Astrocyte (in vitro differentiated cells and primary cell): ENCODE results near the gene RANBP3. TPM values are rescaled to one million over a fixed set of nuclear protein-coding genes. Genes with fewer than 3 reads are reported as not detected.

Source experiments
- DNase-seq: peaks from one replicate; pipeline ENCODE4 v3.0.0-alpha.2; 2010; ENCODE audit warnings: low read depth
- FAIRE-seq: peaks from 2 replicates; lab custom pipeline; 2011; peaks lifted over from hg19 to GRCh38; lab: Jason Lieb, UNC
- H2AFZ ChIP-seq: 2 replicates; pipeline ENCODE4 v1.6.0; 2012; ENCODE audit warnings: low read depth, low read length, inconsistent platforms
- H3K27ac ChIP-seq: 2 replicates; pipeline ENCODE4 v1.5.1; 2011; ENCODE audit warnings: low read depth, low read length, inconsistent platforms
- H3K27me3 ChIP-seq: 2 replicates; pipeline ENCODE4 v1.6.0; 2011; ENCODE audit warnings: low read length, inconsistent platforms; ENCODE audit not compliant: insufficient read depth
- H3K36me3 ChIP-seq: 2 replicates; pipeline ENCODE4 v1.5.1; 2011; ENCODE audit warnings: low read length, inconsistent platforms; ENCODE audit not compliant: insufficient read depth
- H3K4me1 ChIP-seq: 2 replicates; pipeline ENCODE4 v1.5.1; 2011; ENCODE audit warnings: low read length, inconsistent platforms; ENCODE audit not compliant: insufficient read depth
- H3K4me2 ChIP-seq: 2 replicates; pipeline ENCODE4 v1.6.0; 2012; ENCODE audit warnings: low read length, inconsistent platforms
- H3K4me3 ChIP-seq: 2 replicates; pipeline ENCODE4 v1.5.1; 2011; ENCODE audit warnings: low read depth, mild to moderate bottlenecking, low read length, inconsistent platforms; ENCODE audit not compliant: insufficient read depth
- H3K79me2 ChIP-seq: 2 replicates; pipeline ENCODE4 v1.6.0; 2012; ENCODE audit warnings: mild to moderate bottlenecking, low read length, inconsistent platforms; ENCODE audit not compliant: insufficient read depth
- H3K9ac ChIP-seq: 2 replicates; pipeline ENCODE4 v1.6.0; 2012; ENCODE audit warnings: mild to moderate bottlenecking, low read length, inconsistent platforms
- H3K9me3 ChIP-seq: 2 replicates; pipeline ENCODE4 v1.5.1; 2012; ENCODE audit warnings: low read depth, mild to moderate bottlenecking, low read length, inconsistent platforms; ENCODE audit not compliant: insufficient read depth
- H4K20me1 ChIP-seq: 2 replicates; pipeline ENCODE4 v1.6.0; 2012; ENCODE audit warnings: low read length, inconsistent platforms; ENCODE audit not compliant: insufficient read depth
- H3K27ac Mint-ChIP-seq: one replicate; pipeline ENCODE4 v1.8.0; 2021; ENCODE audit warnings: mild to moderate bottlenecking, mixed read lengths; ENCODE audit not compliant: unreplicated experiment
- H3K27me3 Mint-ChIP-seq: one replicate; pipeline ENCODE4 v1.8.0; 2021; ENCODE audit warnings: low read depth, mixed read lengths; ENCODE audit not compliant: unreplicated experiment
- H3K36me3 Mint-ChIP-seq: one replicate; pipeline ENCODE4 v1.8.0; 2021; ENCODE audit warnings: low read depth, mixed read lengths; ENCODE audit not compliant: unreplicated experiment
- H3K4me1 Mint-ChIP-seq: one replicate; pipeline ENCODE4 v1.8.0; 2021; ENCODE audit warnings: low read depth, mixed read lengths; ENCODE audit not compliant: unreplicated experiment
- H3K4me3 Mint-ChIP-seq: one replicate; pipeline ENCODE4 v1.8.0; 2021; ENCODE audit warnings: mild to moderate bottlenecking, moderate library complexity, mixed read lengths; ENCODE audit not compliant: unreplicated experiment
- H3K9me3 Mint-ChIP-seq: one replicate; pipeline ENCODE4 v1.8.0; 2021; ENCODE audit warnings: mild to moderate bottlenecking, mixed read lengths; ENCODE audit not compliant: unreplicated experiment
- EZH2 ChIP-seq: IDR thresholded peaks from 2 replicates; pipeline ENCODE4 v1.6.1; 2012; ENCODE audit warnings: mild to moderate bottlenecking, low read length, inconsistent platforms; ENCODE audit not compliant: insufficient read depth
- total RNA-seq: library from RNA; stranded (reverse); gene quantifications from 2 replicates; pipeline ENCODE4 v1.2.1, GENCODE V29; 2021
- TF ChIP-seq, protein P1 (sequence below): IDR thresholded peaks from 2 replicates; pipeline ENCODE4 v1.5.1; 2011; ENCODE audit warnings: low read depth, mild to moderate bottlenecking, inconsistent platforms, low read length, moderate library complexity; ENCODE audit not compliant: insufficient read depth

Gene RANBP3
- total RNA-seq, 1 donor from 2014 or later: 70.5 TPM

DNA sequence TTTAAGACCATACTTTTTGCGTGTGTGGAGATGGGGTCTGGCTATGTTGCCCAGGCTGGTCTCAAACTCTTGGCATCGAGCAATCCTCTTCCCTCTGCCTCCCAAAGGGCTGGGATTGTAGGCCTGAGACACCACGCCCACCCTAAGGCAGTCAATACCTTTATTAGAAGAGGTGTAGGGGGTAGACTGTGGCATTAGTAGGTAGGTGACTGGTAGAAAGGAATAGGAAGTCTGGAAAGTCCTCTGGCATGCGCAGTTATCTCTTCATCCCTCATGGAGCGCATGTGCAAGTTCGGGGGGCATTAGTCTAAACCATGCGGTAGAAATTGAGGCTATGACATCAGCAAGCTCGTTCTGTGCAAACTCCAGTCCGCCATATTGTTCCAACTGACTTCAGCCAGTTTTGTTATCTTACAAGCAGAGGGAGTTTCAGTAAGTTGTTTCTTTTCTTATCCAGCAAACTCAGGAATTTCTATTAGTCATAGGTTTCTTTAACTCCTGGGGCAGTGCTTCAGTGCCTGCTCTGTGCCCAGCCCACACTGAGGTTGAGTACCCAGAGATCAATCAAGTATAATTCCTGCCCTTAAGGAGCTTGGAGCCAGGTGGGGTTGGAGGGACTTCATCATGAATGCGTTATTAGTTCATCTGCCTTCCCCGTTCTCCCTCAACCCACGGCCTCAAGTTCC, 7.3 kb upstream of the RANBP3 start:
- TF ChIP-seq, protein P1, sequence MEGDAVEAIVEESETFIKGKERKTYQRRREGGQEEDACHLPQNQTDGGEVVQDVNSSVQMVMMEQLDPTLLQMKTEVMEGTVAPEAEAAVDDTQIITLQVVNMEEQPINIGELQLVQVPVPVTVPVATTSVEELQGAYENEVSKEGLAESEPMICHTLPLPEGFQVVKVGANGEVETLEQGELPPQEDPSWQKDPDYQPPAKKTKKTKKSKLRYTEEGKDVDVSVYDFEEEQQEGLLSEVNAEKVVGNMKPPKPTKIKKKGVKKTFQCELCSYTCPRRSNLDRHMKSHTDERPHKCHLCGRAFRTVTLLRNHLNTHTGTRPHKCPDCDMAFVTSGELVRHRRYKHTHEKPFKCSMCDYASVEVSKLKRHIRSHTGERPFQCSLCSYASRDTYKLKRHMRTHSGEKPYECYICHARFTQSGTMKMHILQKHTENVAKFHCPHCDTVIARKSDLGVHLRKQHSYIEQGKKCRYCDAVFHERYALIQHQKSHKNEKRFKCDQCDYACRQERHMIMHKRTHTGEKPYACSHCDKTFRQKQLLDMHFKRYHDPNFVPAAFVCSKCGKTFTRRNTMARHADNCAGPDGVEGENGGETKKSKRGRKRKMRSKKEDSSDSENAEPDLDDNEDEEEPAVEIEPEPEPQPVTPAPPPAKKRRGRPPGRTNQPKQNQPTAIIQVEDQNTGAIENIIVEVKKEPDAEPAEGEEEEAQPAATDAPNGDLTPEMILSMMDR: no peak
- TF ChIP-seq EZH2: no peak
- Mint-ChIP-seq H3K4me3 (peak overlapping the region; percentile 42), H3K27ac (peak overlapping the region; percentile 86)

DNA sequence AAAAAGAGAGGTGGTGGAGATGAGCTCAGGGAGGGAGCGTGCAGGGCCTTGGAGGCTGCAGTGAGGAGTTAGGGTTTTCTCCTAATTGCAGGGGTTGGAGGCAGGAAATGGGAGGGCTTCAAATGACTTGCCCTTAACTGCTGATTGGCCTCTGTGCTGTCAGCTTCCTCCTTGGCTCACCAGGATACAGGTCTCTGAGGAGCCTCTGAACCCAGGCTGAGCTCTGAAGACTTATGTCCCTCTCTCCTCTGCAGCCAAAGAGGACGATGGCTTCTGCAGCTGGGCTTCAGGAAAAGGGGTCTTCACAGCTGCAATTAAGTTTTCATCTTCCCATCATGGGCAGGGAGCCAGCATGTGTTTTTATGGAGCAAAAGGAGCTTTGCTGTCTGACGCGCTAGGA, 6.7 kb upstream of the RANBP3 start:
- Histone ChIP-seq H3K36me3 (no peaks in the 10 kb centered on the region), H3K4me3 (no peak overlapping the region), H3K79me2 (no peaks in the 10 kb centered on the region), H3K27me3 (no peaks in the 10 kb centered on the region), H2AFZ (no peak overlapping the region), H3K9ac (no peak overlapping the region), H3K9me3 (no peaks in the 10 kb centered on the region), H4K20me1 (no peaks in the 10 kb centered on the region), H3K4me1 (peaks cover 20% of the 10 kb centered on the region), H3K27ac (no peak overlapping the region), H3K4me2 (no peak overlapping the region)
- Mint-ChIP-seq H3K9me3 (no peaks in the 10 kb centered on the region), H3K36me3 (no peaks in the 10 kb centered on the region), H3K4me1 (peaks cover 10% of the 10 kb centered on the region), H3K27ac (no peak overlapping the region), H3K27me3 (no peaks in the 10 kb centered on the region), H3K4me3 (no peak overlapping the region)
- FAIRE-seq (no peak), DNase-seq (no peak)
- TF ChIP-seq, protein P1: no peak
- no peak for TF ChIP-seq EZH2

More for the DNA sequence above, 7.3 kb upstream of the RANBP3 start:
- H3K4me1 ChIP-seq: peaks cover 15% of the 10 kb centered on the region
- FAIRE-seq (no peak), DNase-seq (peak; percentile 58)
- H2AFZ ChIP-seq: peak overlapping the region; percentile 61
- no peaks in the 10 kb centered on the region for H4K20me1 ChIP-seq
- H3K9me3 ChIP-seq: no peaks in the 10 kb centered on the region
- no peak overlapping the region for H3K27ac ChIP-seq
- H3K27me3 ChIP-seq: no peaks in the 10 kb centered on the region
- H3K4me3 ChIP-seq: no peak overlapping the region
- H3K79me2 ChIP-seq: no peaks in the 10 kb centered on the region
- H3K4me2 ChIP-seq: peak overlapping the region; percentile 48
- H3K9ac ChIP-seq: no peak overlapping the region
- peaks cover 11% of the 10 kb centered on the region for H3K4me1 Mint-ChIP-seq
- no peaks in the 10 kb centered on the region for H3K36me3 Mint-ChIP-seq
- no peaks in the 10 kb centered on the region for H3K36me3 ChIP-seq
- H3K9me3 Mint-ChIP-seq: no peaks in the 10 kb centered on the region
- no peaks in the 10 kb centered on the region for H3K27me3 Mint-ChIP-seq

DNA sequence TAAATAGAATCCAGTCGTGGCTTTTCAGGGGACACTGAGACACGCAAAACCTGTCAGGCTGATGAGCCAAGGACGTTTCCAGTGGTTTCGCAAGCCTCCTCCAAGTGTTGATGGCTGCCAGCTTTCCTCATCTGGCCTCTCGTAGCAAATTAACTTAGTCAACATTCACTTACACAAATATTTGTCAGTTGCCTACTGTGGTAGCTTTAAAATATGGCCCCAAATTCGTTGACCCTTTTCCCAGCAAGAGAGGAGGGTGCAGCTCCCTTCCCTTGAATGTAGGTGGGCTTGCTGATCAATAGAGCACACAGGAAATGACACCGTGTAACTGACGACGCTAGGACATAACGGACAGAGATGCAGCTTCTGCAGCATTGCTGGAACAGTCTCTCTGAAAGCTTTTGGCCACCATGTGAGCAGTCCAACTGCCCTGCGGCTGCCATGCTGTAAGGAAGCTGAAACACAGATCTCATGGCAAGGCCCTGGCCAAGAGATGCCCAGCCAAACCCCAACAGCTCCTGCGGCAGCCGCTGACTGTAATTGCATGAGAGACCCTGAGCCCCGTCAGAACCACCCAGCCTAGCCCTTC, 5.5 kb upstream of the RANBP3 start:
- FAIRE-seq: no peak
- H3K27me3 ChIP-seq: no peaks in the 10 kb centered on the region
- Mint-ChIP-seq H3K4me1 (peaks cover 8% of the 10 kb centered on the region), H3K9me3 (no peaks in the 10 kb centered on the region), H3K27me3 (no peaks in the 10 kb centered on the region), H3K27ac (no peak overlapping the region), H3K36me3 (no peaks in the 10 kb centered on the region), H3K4me3 (no peak overlapping the region)
- no peaks in the 10 kb centered on the region for H4K20me1 ChIP-seq
- no peak overlapping the region for H3K27ac ChIP-seq
- no peak overlapping the region for H3K9ac ChIP-seq
- no peaks in the 10 kb centered on the region for H3K36me3 ChIP-seq
- H2AFZ ChIP-seq: no peak overlapping the region
- H3K4me2 ChIP-seq: no peak overlapping the region
- DNase-seq: no peak
- H3K9me3 ChIP-seq: no peaks in the 10 kb centered on the region
- peaks cover 5% of the 10 kb centered on the region for H3K79me2 ChIP-seq
- no peak overlapping the region for H3K4me3 ChIP-seq
- peaks cover 29% of the 10 kb centered on the region for H3K4me1 ChIP-seq
- no peak for TF ChIP-seq EZH2
- TF ChIP-seq, protein P1: no peak
